GM19468 (cell line): Measurements from ENCODE around the gene RNF182.
"Not testable (repeated sequence)": the region's sequence is repeated elsewhere in the genome, so short reads cannot be mapped to it uniquely, and the experiment has no call there.

Source experiments
- ATAC-seq: cut with Tn5 transposase; IDR thresholded peaks from one replicate; pipeline ENCODE4 v1.9.1; 2021; ENCODE audit warnings: mild to moderate bottlenecking, moderate library complexity, moderate number of reproducible peaks; ENCODE audit not compliant: unreplicated experiment; ENCODE audit errors: extremely low read depth

The RNF182 gene

GRCh38 chr6:13952101-13952500 lies 27.3 kb downstream of the RNF182 start:
- no peak for ATAC-seq

GRCh38 chr6:13953061-13953705 lies 28.4 kb downstream of the RNF182 start:
- no peak for ATAC-seq

- no peak for ATAC-seq
These were observed 40.9 kb downstream of the RNF182 start for GRCh38 chr6:13965582-13966127.

- ATAC-seq: no peak
These were observed 46.6 kb downstream of the RNF182 start for GRCh38 chr6:13971303-13971702.

DNA sequence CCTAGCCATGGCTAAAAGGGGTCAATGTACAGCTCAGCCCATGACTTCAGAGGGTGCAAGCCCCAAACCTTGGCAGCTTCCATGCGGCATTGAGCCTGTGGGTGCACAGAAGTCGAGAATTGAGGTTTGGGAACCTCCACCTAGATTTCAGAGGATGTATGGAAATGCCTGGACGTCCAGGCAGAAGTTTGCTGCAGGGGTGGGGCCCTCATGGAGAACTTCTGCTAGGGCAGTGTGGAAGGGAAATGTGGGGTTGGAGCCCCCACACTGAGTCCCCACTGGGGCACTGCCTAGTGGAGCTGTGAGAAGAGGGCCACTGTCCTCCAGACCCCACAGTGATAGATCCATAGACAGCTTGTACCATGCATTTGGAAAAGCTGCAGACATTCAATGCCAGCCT lies 47.9 kb downstream of the RNF182 start:
- not testable (repeated sequence) for ATAC-seq

DNA sequence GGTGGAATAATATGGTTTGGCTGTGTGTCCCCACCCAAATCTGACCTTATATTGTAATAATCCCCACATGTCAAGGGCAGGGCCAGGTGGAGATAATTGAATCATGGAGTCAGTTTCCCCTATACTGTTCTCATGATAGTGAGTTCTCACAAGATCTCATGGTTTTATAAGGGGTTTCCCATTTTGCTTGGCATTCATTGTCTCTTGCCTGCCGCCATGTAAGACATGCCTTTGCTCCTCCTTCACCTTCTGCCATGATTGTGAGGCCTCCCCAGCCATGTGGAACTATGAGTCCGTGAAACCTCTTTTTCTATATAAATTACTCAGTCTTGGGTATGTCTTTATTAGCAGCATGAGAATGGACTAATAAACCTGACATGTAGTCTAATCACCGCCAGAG lies 48.7 kb downstream of the RNF182 start:
- ATAC-seq: not testable (repeated sequence)

DNA sequence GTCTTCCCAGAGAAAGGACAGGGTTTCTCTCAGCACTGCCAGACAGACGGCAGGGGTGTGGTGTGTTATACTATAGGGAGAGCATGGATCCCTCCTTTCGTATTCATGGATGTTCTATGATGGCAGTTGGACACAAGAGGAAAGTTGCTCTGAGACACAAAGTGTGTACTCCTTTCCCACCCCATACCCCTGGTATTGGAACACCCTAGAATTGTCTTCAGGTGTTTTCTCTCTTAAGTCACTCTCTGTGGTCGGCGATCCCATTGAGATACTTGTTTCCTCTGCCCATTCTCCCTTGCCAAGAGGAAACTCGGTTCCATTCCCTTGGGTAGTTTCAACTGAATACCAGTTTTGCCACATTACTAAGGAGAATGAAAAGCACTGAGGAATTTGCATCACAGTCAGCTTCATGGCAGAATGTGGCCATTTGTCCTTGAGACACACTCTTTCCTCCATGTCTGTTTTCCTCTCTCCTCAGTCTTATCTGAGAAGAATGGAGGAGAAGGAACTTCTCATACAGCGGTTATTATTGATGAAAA lies 53.4 kb downstream of the RNF182 start:
- no peak for ATAC-seq

GRCh38 chr6:13978787-13979186 lies 54.0 kb downstream of the RNF182 start:
- no peak for ATAC-seq

GRCh38 chr6:13979284-13980171 lies 54.8 kb downstream of the RNF182 start:
- ATAC-seq: no peak

DNA sequence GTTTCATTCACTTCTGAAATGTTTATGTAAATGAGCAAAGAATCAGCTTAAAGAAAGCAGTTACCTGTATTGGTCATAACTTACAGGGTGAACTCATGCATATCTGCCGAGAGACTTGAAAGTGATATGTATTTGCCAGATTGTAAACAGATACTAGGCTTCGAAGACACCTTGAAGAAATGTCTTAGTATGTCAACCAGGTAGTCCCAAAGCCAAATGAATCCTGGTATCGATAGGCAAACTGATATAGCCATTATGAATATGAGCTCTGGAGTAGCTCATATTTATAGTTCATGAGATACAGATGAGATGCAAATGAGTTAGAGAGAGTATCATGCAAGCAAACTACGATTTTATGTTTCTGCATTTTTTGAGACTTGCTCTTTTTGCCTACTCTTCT lies 55.8 kb downstream of the RNF182 start:
- no peak for ATAC-seq

GRCh38 chr6:13985663-13986325 lies 61.0 kb downstream of the RNF182 start:
- no peak for ATAC-seq

DNA sequence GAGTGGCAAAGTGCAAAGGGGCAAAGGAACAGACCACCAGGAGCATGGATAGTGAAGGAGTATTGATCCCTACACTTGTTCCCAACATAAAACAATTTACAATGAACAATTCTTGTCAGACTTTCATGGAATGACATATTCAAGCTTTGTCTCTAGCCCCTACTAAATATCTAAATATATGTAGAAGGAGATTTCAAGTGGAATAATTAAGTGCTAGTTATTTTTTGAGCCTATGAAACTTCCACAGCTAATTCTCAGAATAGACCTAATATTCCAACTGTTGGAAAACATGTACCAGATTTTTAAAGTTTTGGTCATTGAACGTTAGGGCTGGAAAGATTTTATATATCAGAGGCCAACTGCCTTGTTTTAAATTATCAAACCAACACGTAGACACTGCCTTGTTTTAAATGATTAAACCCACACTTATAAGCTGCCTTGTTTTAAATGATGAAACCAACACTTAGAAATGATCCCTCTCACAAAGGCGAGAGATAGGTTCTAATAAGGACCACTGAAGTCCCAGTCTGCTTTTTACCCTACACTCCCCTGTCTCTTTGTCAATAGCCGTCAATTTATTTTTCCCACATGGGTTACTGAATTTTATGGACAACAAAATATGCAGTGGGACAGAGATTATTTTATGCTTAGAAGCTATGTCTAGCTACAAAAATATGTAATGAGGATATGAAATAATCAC lies 62.1 kb downstream of the RNF182 start:
- ATAC-seq: no peak

DNA sequence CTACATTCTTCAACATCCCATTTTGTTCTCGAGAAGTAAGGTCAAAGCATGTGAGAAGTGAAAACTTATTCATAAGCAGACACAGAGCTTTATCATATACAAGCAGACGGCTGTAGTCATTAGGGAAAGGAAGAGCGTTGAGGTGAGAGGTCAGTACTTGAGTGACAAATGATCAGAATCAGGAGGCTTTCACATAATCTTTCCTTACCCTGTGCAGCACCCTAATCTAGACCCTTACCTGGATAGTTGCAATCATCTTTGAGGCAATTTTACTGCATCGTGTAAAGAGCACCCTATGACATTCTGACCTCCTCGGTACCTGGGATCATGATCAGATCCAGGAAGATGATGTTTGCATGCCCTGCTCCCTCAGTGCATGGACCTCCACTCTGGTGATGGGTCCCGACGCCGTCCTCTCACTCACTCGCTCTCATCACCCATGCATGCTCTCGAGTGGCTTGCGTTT lies 62.7 kb downstream of the RNF182 start:
- no peak for ATAC-seq

DNA sequence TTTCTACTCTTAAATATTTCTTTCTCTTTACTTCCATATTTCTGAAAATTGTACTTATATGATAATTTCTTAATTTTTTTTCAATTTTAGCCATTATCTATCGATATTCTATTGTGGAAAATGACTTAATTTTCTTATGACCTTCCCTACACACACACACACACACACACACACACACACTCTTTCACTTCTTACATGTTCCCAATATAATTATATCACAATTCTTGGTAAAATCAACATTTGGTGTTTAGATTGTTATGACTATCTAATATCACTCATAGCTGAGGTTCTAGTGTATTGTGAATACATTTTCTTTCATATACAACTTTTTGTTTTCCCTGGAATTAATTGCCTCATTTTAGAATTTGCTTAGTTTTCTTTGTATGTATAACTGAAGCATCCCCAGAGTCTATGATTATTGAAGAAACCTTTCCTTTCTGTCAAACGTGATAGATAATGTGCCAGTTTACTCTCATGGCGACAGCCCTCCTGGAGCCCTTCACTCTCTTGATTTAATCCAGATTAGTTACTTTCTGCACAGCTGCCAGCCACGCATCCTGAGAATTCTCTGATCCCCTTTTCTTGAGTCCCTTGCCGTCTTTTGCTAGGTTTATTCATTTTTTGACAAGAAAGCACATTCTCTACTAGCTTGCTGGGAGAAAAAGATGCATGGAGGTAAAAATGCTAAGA lies 63.4 kb downstream of the RNF182 start:
- ATAC-seq: no peak

- no peak for ATAC-seq
These were observed 64.2 kb downstream of the RNF182 start for GRCh38 chr6:13988908-13989307.

DNA sequence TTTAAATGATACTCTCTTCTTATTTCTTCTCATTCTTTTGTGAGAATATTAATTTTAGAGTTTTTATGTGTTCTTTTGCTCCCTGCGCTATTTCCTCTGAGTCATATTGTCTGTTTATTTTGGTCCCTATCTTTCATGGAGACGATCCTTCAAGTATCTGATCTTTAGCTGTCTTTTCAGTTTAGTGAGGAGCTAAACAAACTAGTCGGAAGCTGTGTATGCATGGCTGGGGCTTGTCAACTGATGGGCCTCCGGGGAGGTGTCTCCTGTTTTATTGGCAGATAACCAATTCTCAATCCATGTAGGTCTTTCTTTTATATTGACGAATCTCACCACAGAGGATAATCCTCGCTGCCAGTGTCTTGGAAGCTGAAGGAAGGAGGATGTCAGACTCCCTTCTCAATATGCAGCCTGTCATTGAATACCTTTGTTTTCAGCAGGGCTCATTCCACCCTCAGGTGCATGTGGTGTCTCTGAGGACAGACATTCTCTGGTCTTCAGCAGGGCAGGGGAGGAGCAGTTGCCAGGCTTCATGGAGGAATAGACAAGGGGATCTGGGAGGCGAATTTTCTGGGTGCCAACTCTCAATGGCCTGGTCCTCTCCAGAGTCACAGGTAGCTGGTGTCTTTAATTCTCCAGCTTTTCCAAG lies 64.9 kb downstream of the RNF182 start:
- no peak for ATAC-seq

GRCh38 chr6:13990796-13991195 lies 66.0 kb downstream of the RNF182 start:
- no peak for ATAC-seq

- ATAC-seq: no peak
These were observed 66.6 kb downstream of the RNF182 start for GRCh38 chr6:13991393-13991792.
